ENCODE measurements around the gene PLCL1. TPM values are rescaled to one million over a fixed set of nuclear protein-coding genes. Genes with fewer than 3 reads are reported as not detected.

Gene PLCL1
- total and polyA plus RNA-seq, 7 donors, result 4.3 to 25.4 (median 12.6) TPM

- H3K27ac ChIP-seq, result no peak overlapping the region
- DNase-seq, result no peak
- peaks cover 0 to 7% of the 10 kb centered on the region in 2 donors for H3K36me3 ChIP-seq (ENCODE audit: insufficient read depth in 1 of 2, low read depth in 1 of 2)
- ATAC-seq, result no peak
- TF ChIP-seq, protein P1, sequence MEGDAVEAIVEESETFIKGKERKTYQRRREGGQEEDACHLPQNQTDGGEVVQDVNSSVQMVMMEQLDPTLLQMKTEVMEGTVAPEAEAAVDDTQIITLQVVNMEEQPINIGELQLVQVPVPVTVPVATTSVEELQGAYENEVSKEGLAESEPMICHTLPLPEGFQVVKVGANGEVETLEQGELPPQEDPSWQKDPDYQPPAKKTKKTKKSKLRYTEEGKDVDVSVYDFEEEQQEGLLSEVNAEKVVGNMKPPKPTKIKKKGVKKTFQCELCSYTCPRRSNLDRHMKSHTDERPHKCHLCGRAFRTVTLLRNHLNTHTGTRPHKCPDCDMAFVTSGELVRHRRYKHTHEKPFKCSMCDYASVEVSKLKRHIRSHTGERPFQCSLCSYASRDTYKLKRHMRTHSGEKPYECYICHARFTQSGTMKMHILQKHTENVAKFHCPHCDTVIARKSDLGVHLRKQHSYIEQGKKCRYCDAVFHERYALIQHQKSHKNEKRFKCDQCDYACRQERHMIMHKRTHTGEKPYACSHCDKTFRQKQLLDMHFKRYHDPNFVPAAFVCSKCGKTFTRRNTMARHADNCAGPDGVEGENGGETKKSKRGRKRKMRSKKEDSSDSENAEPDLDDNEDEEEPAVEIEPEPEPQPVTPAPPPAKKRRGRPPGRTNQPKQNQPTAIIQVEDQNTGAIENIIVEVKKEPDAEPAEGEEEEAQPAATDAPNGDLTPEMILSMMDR (IDR thresholded peaks at IDR 0.05), result no peak
- intact Hi-C loops (cut with DNase I), result no loop called here
- no peaks in the 10 kb centered on the region for H3K27me3 ChIP-seq (ENCODE audit: insufficient read depth in 3 of 3, low read length in 2 of 3)
- no peaks in the 10 kb centered on the region for H3K4me1 ChIP-seq
- no peak overlapping the region for H3K4me3 ChIP-seq
- no peaks in the 10 kb centered on the region for H3K9me3 ChIP-seq
- WGBS, 3 donors, result 96 to 98% (median 96%) methylated on average over 2 of the region's 2 CpGs
Observed at GRCh38 chr2:198080879-198081765, 276.7 kb downstream of the PLCL1 start.

DNA sequence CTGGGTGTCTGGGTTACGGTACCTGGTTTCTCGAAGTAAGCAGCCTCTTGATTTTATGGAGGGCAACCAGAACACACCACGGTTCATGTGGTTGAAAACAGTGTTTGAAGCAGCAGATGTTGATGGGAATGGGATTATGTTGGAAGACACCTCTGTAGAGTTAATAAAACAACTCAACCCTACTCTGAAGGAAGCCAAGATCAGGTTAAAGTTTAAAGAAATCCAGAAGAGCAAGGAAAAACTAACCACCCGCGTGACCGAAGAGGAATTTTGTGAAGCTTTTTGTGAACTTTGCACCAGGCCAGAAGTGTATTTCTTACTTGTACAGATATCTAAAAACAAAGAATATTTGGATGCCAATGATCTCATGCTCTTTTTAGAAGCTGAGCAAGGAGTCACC is 279.8 kb downstream of the PLCL1 start:
- no peak for ATAC-seq
- DNase-seq, result no peak
- H3K27ac ChIP-seq, result no peak overlapping the region
- no peaks in the 10 kb centered on the region for H3K9me3 ChIP-seq
- no peak overlapping the region for H3K4me3 ChIP-seq
- TF ChIP-seq, protein P1 (IDR thresholded peaks at IDR 0.05), result no peak
- peaks cover 0 to 11% of the 10 kb centered on the region in 2 donors for H3K36me3 ChIP-seq (ENCODE audit: insufficient read depth in 1 of 2, low read depth in 1 of 2)
- no peaks in the 10 kb centered on the region for H3K4me1 ChIP-seq
- H3K27me3 ChIP-seq (ENCODE audit: insufficient read depth in 3 of 3, low read length in 2 of 3), result no peaks in the 10 kb centered on the region
- 91 to 94% (median 92%) methylated on average over 6 of the region's 6 CpGs for WGBS, 3 donors
- intact Hi-C loops (cut with DNase I), result no loop called here

DNA sequence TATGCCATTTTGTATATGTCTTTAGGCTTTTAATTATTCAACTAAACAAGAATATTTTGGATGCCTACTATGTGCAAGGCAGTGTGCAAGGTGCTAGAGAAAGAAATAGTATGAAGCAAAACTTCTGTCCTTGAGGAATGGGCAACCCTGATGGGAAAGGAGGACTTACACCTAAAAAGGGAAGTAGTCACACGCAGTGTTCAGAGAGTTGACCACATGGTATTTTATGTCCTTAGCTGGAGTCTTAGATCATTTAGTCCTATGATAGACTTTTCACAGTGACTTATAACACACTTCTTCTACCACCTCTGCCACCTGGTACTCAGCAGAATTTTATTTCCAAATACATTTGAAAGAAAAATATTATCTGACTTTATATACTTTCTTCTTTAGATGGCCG is 291.6 kb downstream of the PLCL1 start:
- Histone ChIP-seq H3K36me3 (ENCODE audit: insufficient read depth in 1 of 2, low read depth in 1 of 2) (no peaks in the 10 kb centered on the region), H3K4me3 (no peak overlapping the region), H3K27ac (no peak overlapping the region), H3K4me1 (peaks cover 19% of the 10 kb centered on the region), H3K27me3 (ENCODE audit: insufficient read depth in 3 of 3, low read length in 2 of 3) (no peaks in the 10 kb centered on the region), H3K9me3 (no peaks in the 10 kb centered on the region)
- ATAC-seq, result no peak
- DNase-seq, result no peak
- intact Hi-C loops (cut with DNase I), result no loop called here
- 86 to 96% (median 92%) methylated on average over 2 of the region's 2 CpGs for WGBS, 3 donors
- TF ChIP-seq, protein P1 (IDR thresholded peaks at IDR 0.05), result no peak

DNA sequence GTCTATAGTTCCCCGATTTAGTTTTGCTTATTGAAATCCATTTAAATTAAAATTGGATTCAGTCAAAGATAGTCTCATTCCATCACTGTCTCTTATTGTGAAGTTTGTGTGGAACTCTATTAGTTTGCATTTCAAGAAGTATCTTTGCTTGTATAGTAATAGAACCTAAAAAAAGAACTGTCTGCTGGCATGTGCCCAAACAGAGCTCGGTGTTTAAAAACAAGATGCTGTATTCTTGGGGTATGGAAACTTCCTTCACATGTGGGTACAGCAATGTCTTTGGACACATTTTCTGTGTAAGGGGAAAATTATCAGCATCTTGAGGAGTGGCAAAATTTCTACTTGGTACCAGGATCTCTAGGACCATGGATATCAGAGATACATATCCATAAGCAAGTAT is 292.6 kb downstream of the PLCL1 start:
- peaks cover 19% of the 10 kb centered on the region for H3K4me1 ChIP-seq
- no peak overlapping the region for H3K4me3 ChIP-seq
- WGBS, 3 donors, result 52 to 66% (median 53%) methylated on average over 2 of the region's 2 CpGs
- no peaks in the 10 kb centered on the region for H3K36me3 ChIP-seq (ENCODE audit: insufficient read depth in 1 of 2, low read depth in 1 of 2)
- H3K9me3 ChIP-seq, result no peaks in the 10 kb centered on the region
- no peak overlapping the region for H3K27ac ChIP-seq
- no peaks in the 10 kb centered on the region for H3K27me3 ChIP-seq (ENCODE audit: insufficient read depth in 3 of 3, low read length in 2 of 3)
- TF ChIP-seq, protein P1 (IDR thresholded peaks at IDR 0.05), result no peak
- intact Hi-C loops (cut with DNase I), result no loop called here
- ATAC-seq (no peak), DNase-seq (no peak)
